Stimulated activated CD4-positive, alpha-beta T cell treated with anti-CD3 and anti-CD28 coated beads, Interleukin-1b, Interleukin-23, amount 100 ng/mL, for 1 hour (primary cell): ENCODE measurements around the gene IDH2.
A peak's percentile ranks its signal among the peaks of the same experiment; 100 is the strongest.
"Not testable (repeated sequence)": the region's sequence is repeated elsewhere in the genome, so short reads cannot be mapped to it uniquely, and the experiment has no call there.

Experiments
- DNase-seq, 2 donors: peaks; one replicate each; pipeline ENCODE4 v3.0.0-alpha.2; 2020; ENCODE audit warnings: low read depth in 2 of 2

IDH2 gene

DNA sequence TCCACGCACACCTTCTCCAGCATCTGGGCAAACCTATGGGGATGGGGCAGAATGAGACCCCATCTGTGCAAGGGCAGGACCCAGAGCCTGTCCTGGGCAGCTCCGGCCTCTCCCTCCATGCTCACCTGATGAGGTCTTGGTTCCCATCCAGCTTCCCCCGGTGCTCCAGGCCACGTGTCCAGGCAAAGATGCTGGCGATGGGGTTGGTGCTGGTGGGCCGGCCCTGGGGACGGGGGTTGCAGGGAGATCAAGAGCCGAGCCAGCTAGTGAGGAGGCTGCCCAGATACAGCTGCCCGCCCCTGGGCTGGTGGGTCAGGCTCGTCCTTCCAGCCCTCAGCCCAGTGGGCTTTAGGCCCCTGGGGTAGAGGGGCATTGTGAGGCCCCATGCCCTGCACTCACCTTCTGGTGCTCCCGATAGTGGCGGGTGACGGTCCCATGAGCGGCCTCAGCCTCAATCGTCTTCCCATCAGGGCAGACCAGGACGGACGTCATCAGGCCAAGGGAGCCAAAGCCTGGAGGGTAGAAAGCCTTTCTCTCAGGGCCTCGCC lies 17.3 kb downstream of the IDH2 start:
- no peak for DNase-seq

DNA sequence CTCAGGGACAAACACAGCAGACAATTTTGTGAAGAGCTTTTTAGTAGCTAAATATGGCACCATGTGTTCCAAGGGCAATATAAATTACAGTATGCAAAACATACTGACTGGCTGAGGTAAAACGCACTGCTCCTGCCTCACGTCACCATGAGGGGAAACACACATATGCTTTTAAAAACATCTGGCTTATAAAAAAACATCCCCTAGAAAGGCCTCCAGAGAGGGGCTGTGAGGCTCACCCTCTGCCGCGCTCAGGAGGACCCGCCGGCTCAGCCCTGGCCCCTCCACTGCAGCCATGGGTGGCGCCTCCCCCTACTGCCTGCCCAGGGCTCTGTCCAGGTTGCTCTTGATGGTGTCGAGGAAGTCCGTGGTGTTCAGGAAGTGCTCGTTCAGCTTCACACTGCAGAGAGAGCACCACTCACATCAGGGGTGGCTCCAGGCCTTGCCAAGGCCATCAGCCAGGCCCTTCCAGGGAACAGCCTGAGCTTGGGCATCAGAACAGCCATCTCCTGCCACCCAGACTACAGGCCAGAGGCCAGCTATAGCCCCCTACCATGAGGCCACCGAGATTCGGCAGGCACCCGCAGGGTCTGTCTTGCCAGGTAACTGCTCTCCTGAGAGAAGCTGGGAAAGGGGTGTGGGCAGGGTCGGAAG lies 18.2 kb downstream of the IDH2 start:
- no peak for DNase-seq

GRCh38 chr15:90083419-90083818 lies 18.8 kb downstream of the IDH2 start:
- DNase-seq: no peak

DNA sequence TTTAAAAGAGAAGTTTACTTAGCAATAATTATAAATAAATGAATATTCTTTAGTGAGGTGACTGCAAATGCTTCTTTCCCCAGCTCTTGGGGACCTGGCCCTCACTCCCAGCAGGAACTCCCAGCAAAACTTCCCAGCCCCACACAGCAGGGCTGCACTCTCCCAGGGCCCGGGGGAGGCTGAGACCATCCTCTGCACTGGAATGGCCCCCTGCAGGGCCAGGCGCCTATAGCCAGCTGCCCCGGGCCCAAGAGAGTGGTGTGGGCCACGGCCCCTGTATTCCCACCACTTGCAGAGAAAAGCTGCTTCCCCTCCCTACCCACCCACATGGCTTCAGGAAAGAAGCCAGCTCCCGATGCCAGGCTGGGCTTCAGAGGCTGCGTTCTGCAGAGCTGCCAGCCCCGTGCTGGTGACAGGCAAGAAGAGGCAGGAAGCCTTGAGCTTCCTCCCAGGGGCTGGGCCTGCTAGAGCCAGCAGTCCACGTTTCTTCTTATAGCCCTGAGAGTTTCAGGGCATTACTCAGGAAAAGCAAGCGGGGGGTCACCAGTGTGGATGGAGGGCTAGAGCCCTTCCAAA lies 20.0 kb downstream of the IDH2 start:
- no peak for DNase-seq

GRCh38 chr15:90080818-90081393 lies 21.4 kb downstream of the IDH2 start:
- DNase-seq: no peak

DNA sequence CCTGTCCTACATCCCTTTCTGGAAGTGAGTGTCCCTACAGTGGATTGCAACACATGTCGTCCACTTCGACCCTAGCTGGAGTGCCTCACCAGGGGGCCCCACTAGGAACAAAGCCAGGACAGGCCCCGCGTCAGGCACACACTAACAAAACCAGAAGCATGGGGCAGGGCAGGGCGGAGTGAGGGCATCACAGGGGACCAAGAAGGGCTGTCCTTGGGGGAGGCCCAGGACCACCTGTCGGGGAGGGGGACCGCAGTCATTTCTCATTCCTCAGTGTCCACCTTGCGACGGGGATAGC lies 21.9 kb downstream of the IDH2 start:
- no peak for DNase-seq

DNA sequence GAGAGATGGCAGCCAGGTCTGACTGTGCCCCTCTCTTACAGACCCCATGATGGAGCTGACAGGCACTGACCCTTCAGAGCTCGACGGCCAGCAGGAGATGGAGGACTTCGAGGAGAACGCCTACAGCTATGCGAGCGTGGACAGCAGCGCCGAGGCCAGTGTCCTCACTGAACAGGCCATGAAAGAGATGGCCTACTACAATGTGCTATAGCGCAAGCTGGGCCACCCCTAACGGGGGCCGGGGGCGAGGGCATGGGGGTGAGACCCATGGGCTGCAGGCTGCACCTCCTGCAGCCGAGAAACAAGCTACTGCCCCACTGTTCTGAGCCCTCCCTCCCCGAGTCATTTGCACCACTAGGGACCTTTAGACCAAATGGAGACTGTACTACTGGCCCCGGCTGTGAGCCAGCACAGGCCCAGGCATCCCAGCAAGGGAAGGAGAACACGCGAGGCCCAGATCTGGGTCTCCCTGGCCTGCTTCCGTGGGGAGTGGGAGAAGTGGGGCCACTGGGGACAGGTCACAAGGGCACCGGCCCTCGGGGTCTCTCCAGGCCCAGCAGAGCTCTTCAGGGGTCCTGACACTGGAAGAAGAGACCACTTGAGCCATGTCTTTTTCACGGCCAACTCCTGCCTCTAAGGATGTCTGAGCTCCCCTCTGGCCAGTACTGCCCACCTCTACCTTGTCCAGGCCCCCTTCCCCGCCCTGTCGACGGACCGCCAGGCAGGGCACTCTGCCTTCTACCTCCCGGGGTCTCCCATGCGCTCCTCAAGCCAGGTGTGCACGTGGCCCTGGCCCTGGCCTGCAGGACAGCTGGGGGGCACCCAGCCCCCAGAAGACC lies 22.4 kb downstream of the IDH2 start:
- DNase-seq: no peak

DNA sequence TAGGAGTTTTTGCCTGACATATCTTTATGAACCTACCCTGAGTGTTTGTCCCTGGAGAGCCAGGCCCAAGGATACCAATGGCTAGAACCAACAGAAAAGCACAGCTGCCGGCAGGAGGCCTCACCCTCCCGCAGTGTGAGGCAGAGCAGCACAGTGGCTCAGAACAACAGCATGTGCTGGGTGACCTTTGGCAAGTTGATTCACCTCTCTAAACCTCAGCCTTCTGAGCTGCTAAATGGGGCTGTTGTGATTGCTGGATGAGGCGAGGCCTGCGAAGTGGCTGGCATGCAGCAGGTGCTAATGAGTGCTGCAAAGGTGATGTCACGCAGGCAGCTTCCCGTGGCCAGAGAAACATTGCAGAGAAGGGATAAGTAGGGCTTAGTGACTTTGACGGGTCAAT lies 23.3 kb downstream of the IDH2 start:
- no peak for DNase-seq

DNA sequence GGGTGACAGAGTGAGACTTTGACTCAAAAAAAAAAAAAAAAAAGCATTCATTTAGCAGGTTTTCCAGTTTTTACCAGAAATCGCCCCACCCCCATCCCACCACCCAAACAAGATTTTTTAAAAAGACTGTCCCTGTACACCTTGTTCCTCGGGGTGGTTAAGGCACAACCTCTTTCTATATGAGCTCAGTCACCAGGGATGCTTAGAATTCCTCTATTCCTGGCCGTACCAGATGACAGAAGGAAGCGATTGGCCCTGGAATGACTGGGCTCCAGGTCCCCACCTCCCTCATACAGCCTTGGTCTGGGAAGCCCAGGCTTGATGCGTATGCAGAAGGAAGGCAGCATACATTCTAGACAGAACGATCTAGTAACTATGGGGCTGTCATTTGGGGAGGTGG lies 25.6 kb downstream of the IDH2 start:
- no peak for DNase-seq

DNA sequence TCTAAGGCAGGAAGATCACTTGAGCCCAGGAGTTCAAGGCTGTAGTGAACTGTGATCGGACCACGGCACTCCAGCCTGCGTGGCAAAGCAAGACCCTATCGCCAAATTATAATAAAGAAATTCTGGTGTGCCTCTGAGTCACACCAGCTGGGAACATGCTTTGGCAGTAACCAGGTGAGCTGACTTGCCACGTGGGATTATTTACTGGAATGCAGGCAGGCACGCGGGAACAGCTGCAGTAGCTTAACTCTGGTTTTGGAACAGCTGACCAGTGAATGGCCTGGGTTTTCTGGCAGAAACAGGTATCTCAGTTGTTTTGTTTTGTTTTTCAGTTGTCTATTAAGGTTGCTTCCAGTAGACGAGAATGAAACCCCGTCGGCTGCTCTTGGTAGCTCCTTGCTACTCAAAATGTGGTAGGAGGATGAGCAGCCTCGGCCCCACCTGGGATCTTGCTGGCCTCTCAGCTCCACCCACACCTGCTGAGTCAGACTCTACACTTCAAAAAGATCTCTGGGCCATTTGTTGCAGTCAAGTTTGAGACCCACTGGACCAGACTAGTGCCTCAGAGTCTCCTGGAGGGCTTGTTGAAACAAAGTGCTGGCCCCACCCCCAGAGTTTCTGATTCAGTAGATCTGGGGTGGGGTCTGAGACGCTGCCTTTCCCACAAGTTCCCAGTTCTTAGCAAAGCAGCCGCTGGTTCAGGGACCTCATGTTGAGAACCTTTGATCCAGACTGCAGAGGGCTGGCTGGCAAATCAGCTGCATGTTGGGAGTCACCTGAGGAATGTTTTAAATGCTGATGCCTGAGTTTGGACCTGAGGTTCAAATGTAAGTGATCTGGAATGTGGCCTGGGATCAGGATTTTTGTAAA lies 26.6 kb downstream of the IDH2 start:
- no peak for DNase-seq

GRCh38 chr15:90074916-90075315 lies 27.4 kb downstream of the IDH2 start:
- no peak for DNase-seq

GRCh38 chr15:90074023-90074422 lies 28.2 kb downstream of the IDH2 start:
- no peak for DNase-seq

DNA sequence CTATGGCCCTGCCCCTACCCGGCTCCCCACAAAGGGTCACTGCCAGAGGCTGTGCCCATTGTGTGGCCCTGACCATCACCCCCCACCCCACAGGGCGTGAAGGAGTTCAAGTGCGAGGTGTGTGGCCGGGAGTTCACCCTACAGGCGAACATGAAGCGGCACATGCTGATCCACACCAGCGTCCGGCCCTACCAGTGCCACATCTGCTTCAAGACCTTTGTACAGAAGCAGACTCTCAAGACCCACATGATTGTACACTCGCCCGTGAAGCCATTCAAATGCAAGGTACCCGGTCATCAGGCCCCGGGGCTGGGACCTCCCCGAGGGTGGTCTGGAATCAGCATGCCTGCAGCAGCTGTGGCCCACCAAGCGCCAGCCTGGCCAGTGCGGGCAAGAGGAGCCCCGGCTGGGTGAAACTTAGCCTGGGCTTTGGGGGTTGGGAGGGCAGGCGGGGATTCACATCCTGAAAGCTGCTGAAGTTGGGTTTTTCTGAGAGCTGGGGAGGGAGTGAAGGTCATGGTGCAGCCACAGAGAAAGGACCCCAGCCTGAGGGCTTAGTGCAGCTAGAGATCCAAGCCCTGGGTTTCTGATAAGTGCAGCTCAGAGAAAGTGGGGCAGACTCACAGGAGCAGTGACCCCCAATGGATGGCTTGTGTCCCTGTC lies 29.2 kb downstream of the IDH2 start:
- DNase-seq: no peak

- peak; percentile 61 to 67 for DNase-seq
Measured at GRCh38 chr15:90071220-90071807, 31.0 kb downstream of the IDH2 start.

GRCh38 chr15:90070623-90071022 lies 31.6 kb downstream of the IDH2 start:
- not testable (repeated sequence) for DNase-seq

- DNase-seq: no peak
Measured at GRCh38 chr15:90067953-90068606, 34.2 kb downstream of the IDH2 start.

- no peak for DNase-seq
Measured at GRCh38 chr15:90067181-90067952, 34.9 kb downstream of the IDH2 start.

GRCh38 chr15:90065682-90066049 lies 36.6 kb downstream of the IDH2 start:
- DNase-seq: no peak

- DNase-seq: no peak
Measured at GRCh38 chr15:90064911-90065681, 37.2 kb downstream of the IDH2 start.
